H1 (cell line): ENCODE results near the gene FOXL2. TPM values are rescaled to one million over a fixed set of nuclear protein-coding genes. Genes with fewer than 3 reads are reported as not detected.
A peak's percentile ranks its signal among the peaks of the same experiment; 100 is the strongest.

Experiments used
- BRCA1 ChIP-seq: IDR thresholded peaks from 2 replicates; pipeline ENCODE4 v1.6.1; 2012; ENCODE audit warnings: low read depth, low read length, improper control_type of control experiment
- CBX5 ChIP-seq: fragments of 300-800, 300-1000 bp; sonication (generic); IDR thresholded peaks from 2 replicates; pipeline ENCODE4 v1.7.1; 2016; ENCODE audit warnings: antibody characterized with exemption, low read length, low read depth
- CEBPB ChIP-seq: IDR thresholded peaks from 2 replicates; pipeline ENCODE4 v1.6.1; 2012; ENCODE audit warnings: low read depth, low read length
- EP300 ChIP-seq, 2 experiments: IDR thresholded peaks; 1 replicate in 1 of 2; 2 replicates in 1 of 2; pipeline ENCODE4 v1.6.1; 2011 to 2012; ENCODE audit warnings: low read depth in 2 of 2, low read length in 2 of 2, mild to moderate bottlenecking in 2 of 2, borderline replicate concordance in 1 of 2, inconsistent platforms in 1 of 2, moderate library complexity in 1 of 2
- KDM4A ChIP-seq: IDR thresholded peaks from one replicate; pipeline ENCODE4 v1.7.1; 2012; ENCODE audit warnings: low read depth, mild to moderate bottlenecking, moderate library complexity, low read length, inconsistent platforms; ENCODE audit not compliant: severe bottlenecking
- NANOG ChIP-seq: IDR thresholded peaks from 2 replicates; pipeline ENCODE4 v1.6.1; 2011; ENCODE audit warnings: low read length, low read depth, mild to moderate bottlenecking, inconsistent platforms; ENCODE audit not compliant: insufficient read depth, poor library complexity, severe bottlenecking
- PHF8 ChIP-seq: fragments of 200-600 bp; sonication (generic); conservative IDR thresholded peaks from 2 replicates; pipeline ENCODE4 v1.7.1; 2012; ENCODE audit warnings: low read depth, mild to moderate bottlenecking, inconsistent platforms, low read length, moderate library complexity
- SUZ12 ChIP-seq: fragments of 200-600 bp; sonication (generic); IDR thresholded peaks from 2 replicates; pipeline ENCODE4 v1.6.1; 2012; ENCODE audit warnings: mild to moderate bottlenecking, inconsistent platforms, low read length, moderate library complexity, mixed read lengths
- USF2 ChIP-seq: IDR thresholded peaks from 2 replicates; pipeline ENCODE4 v1.6.1; 2011; ENCODE audit warnings: low read length, improper control_type of control experiment
- polyA plus RNA-seq, 7 experiments: library from polyadenylated mRNA; depleted of rRNA in 3 of 7; stranded (reverse) in 5 of 7; unstranded in 2 of 7; fragments of >200 nt in 5 of 7; fragments of 200-250 nt in 2 of 7; gene quantifications; 1 replicate in 5 of 7; 2 replicates in 1 of 7; 4 replicates in 1 of 7; pipeline versions ENCODE4 v1.2.1 to v1.2.3, GENCODE V29; 2011 to 2013; ENCODE audit warnings: missing spikeins in 2 of 7, mixed read lengths in 2 of 7
- total RNA-seq: library from RNA; stranded (reverse); fragmentation: NEBNext Ultra II Directional; extraction: Animal tissue kit (Norgen Biotek cat#: 25700); gene quantifications from 2 replicates; pipeline ENCODE4 v1.2.1, GENCODE V29; 2021
- TF ChIP-seq, protein P1 (sequence below): IDR thresholded peaks from 2 replicates; pipeline ENCODE4 v1.6.1; 2011; ENCODE audit warnings: low read depth, mild to moderate bottlenecking, low read length; ENCODE audit not compliant: insufficient read depth

Gene FOXL2
- total and polyA plus RNA-seq, 2 of the 8 experiments (the other 6 are each of a cell fraction or from before 2014, with no cell fraction given): 0.59 to 2.4 TPM

DNA sequence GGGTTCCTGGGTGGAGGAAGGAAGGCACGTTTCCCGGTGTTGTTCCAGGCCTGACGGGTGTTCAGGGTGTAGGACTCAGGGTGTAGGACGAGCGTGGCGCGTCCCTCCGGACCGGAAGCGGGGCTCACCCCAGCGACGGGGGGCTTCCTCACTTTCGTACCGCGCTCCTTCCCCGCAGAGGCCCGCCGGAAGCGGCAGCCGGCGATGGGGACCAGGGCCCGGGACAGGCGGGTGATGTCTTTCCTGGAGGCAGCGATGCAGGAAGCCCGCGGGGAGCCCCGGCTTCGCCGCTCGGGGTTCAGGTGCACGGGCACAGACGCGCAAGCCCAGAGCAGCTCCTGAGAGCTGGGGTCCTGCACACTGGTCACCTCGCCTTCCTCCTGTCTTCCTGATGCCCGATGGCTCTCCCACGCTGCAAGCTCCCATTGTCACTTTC is 13.5 kb upstream of the FOXL2 start (continued):
- no peak for TF ChIP-seq CBX5
- TF ChIP-seq, protein P1, sequence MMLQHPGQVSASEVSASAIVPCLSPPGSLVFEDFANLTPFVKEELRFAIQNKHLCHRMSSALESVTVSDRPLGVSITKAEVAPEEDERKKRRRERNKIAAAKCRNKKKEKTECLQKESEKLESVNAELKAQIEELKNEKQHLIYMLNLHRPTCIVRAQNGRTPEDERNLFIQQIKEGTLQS: no peak
- no peak for TF ChIP-seq USF2
- TF ChIP-seq NANOG: no peak
- TF ChIP-seq CEBPB: no peak
- TF ChIP-seq SUZ12: no peak
- TF ChIP-seq EP300 (IDR thresholded peaks at IDR 0.05; ENCODE audit: borderline replicate concordance in 1 of 2, low read depth in 2 of 2, low read length in 2 of 2): no peak
- peak; percentile 41 for TF ChIP-seq KDM4A
- no peak for TF ChIP-seq PHF8
- no peak for TF ChIP-seq BRCA1
